Neural progenitor cell (in vitro differentiated cells): Measurements from ENCODE around the gene ROBO2.

ENCODE experiments used
- EZH2 ChIP-seq: fragments of 200-600 bp; sonication (generic); IDR thresholded peaks from 2 replicates; pipeline ENCODE4 v1.6.1; 2017; ENCODE audit warnings: antibody characterized with exemption, mild to moderate bottlenecking, moderate library complexity
- EZH2phosphoT487 ChIP-seq: fragments of 200-600 bp; sonication (generic); IDR thresholded peaks from 2 replicates; pipeline ENCODE4 v1.6.1; 2017; ENCODE audit warnings: antibody characterized with exemption
- TF ChIP-seq, protein P1 (sequence below): fragments of 200-600 bp; sonication (generic); IDR thresholded peaks from 2 replicates; pipeline ENCODE4 v1.5.1; 2017; ENCODE audit warnings: antibody characterized with exemption, mild to moderate bottlenecking

DNA sequence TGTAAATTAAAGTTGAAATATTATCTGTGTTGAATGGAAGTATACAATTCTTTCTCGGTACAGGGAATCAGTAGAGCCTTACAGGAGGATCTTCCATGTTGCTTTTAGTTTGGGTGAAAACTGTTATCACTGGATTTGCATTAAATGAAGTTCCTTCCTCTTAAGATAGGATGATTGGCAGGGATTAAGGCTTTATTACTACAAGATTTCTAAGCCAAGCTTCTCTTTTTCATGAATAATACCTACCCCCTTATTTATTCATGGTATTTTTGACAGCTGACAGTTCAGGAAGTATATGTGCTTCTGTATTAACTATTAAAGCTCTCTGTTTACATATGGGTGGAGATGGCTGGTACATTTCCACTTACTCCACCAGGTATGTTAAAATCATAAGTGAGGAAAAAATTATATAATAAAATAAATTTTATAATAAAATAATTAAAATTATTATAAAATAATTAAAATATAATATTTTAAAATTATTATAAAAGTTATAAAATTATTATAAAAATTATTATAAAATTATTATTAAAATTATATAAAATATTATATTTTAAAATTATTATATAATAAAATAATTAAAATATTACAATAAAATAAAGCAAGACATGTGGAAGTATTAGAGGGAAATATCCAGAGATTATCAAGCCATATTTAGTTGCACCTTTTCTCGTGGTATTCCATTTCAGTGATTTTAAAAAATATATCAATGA, 332.9 kb downstream of the ROBO2 start:
- TF ChIP-seq, protein P1, sequence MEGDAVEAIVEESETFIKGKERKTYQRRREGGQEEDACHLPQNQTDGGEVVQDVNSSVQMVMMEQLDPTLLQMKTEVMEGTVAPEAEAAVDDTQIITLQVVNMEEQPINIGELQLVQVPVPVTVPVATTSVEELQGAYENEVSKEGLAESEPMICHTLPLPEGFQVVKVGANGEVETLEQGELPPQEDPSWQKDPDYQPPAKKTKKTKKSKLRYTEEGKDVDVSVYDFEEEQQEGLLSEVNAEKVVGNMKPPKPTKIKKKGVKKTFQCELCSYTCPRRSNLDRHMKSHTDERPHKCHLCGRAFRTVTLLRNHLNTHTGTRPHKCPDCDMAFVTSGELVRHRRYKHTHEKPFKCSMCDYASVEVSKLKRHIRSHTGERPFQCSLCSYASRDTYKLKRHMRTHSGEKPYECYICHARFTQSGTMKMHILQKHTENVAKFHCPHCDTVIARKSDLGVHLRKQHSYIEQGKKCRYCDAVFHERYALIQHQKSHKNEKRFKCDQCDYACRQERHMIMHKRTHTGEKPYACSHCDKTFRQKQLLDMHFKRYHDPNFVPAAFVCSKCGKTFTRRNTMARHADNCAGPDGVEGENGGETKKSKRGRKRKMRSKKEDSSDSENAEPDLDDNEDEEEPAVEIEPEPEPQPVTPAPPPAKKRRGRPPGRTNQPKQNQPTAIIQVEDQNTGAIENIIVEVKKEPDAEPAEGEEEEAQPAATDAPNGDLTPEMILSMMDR = no peak
- TF ChIP-seq EZH2 = no peak
- no peak for TF ChIP-seq EZH2phosphoT487
